Upper lobe of right lung (tissue), 1 donor: Measurements from ENCODE around the gene NFKBIZ. TPM values are rescaled to one million over a fixed set of nuclear protein-coding genes. Genes with fewer than 3 reads are reported as not detected.

Source experiments
- ATAC-seq: fragments of 200-7000 bp; cut with Tn5 transposase; one replicate; pipeline ENCODE4 v1.9.1; 2020; ENCODE audit warnings: mild to moderate bottlenecking, moderate library complexity
- DNase-seq: peaks from one replicate; pipeline ENCODE4 v3.0.0-alpha.2; 2020
- H3K27ac ChIP-seq: fragments of 200-600 bp; one replicate; pipeline ENCODE4 v1.8.0; 2022
- H3K27me3 ChIP-seq: fragments of 200-600 bp; one replicate; pipeline ENCODE4 v1.8.0; 2022; ENCODE audit warnings: mild to moderate bottlenecking
- H3K36me3 ChIP-seq: fragments of 200-600 bp; one replicate; pipeline ENCODE4 v1.8.0; 2022
- H3K4me1 ChIP-seq: fragments of 200-600 bp; one replicate; pipeline ENCODE4 v1.8.0; 2022
- H3K4me3 ChIP-seq: fragments of 200-600 bp; one replicate; pipeline ENCODE4 v1.8.0; 2022; ENCODE audit warnings: mild to moderate bottlenecking
- H3K9me3 ChIP-seq: fragments of 200-600 bp; one replicate; pipeline ENCODE4 v1.8.0; 2022
- CTCF ChIP-seq: fragments of 200-600 bp; IDR thresholded peaks from one replicate; pipeline ENCODE4 v1.8.0; 2022; ENCODE audit warnings: antibody characterized with exemption
- intact Hi-C: fragments of 100-400 bp; cut with DNase I; formaldehyde crosslinking; loops from one replicate; pipeline ENCODE4 v1.11.0; 2022
- total RNA-seq: library from RNA; stranded (reverse); fragmentation: NEBNext Ultra II Directional; extraction: Animal tissue kit (Norgen Biotek cat#: 25700); gene quantifications from one replicate; pipeline ENCODE4 v1.2.1, GENCODE V29; 2021
- donor health status: DM: no; HTN: yes; CAD: no; lungs with severe emphysema.

NFKBIZ gene
- total RNA-seq, 1 donor from 2014 or later = 87.7 TPM

- TF ChIP-seq CTCF = no peak
- DNase-seq (no peak), ATAC-seq (no peak)
- H3K9me3 ChIP-seq = no peaks in the 10 kb centered on the region
- intact Hi-C loops = no loop called here
- no peaks in the 10 kb centered on the region for H3K27me3 ChIP-seq
- peaks cover 14% of the 10 kb centered on the region for H3K4me1 ChIP-seq
- H3K36me3 ChIP-seq = peaks cover 7% of the 10 kb centered on the region
- no peak overlapping the region for H3K27ac ChIP-seq
- no peak overlapping the region for H3K4me3 ChIP-seq
These were observed 42.8 kb upstream of the NFKBIZ start for GRCh38 chr3:101806491-101806890.

GRCh38 chr3:101807888-101808287, 41.4 kb upstream of the NFKBIZ start:
- ATAC-seq (no peak), DNase-seq (no peak)
- no peaks in the 10 kb centered on the region for H3K27me3 ChIP-seq
- H3K4me3 ChIP-seq = no peak overlapping the region
- H3K9me3 ChIP-seq = no peaks in the 10 kb centered on the region
- no peaks in the 10 kb centered on the region for H3K36me3 ChIP-seq
- peaks cover 14% of the 10 kb centered on the region for H3K4me1 ChIP-seq
- no peak for TF ChIP-seq CTCF
- no peak overlapping the region for H3K27ac ChIP-seq
- intact Hi-C loops = no loop called here

- Histone ChIP-seq H3K27ac (peak overlapping the region; percentile 32), H3K4me3 (no peak overlapping the region), H3K36me3 (no peaks in the 10 kb centered on the region), H3K4me1 (peaks cover 11% of the 10 kb centered on the region), H3K27me3 (no peaks in the 10 kb centered on the region), H3K9me3 (no peaks in the 10 kb centered on the region)
- intact Hi-C loops = loop anchor here (5.0 kb wide), 1 partner anchor 418 kb away; no protein-coding TSS in a partner anchor
- TF ChIP-seq CTCF = peak; percentile 77
- DNase-seq (no peak), ATAC-seq (peak; percentile 82)
These were observed 39.9 kb upstream of the NFKBIZ start for GRCh38 chr3:101809178-101810021.

- H3K4me3 ChIP-seq = no peak overlapping the region
- H3K36me3 ChIP-seq = no peaks in the 10 kb centered on the region
- no peaks in the 10 kb centered on the region for H3K27me3 ChIP-seq
- TF ChIP-seq CTCF = no peak
- DNase-seq (no peak), ATAC-seq (no peak)
- intact Hi-C loops = loop anchor here (5.0 kb wide), 1 partner anchor 417 kb away; no protein-coding TSS in a partner anchor
- no peaks in the 10 kb centered on the region for H3K9me3 ChIP-seq
- peaks cover 11% of the 10 kb centered on the region for H3K4me1 ChIP-seq
- peak overlapping the region; percentile 32 for H3K27ac ChIP-seq
These were observed 39.3 kb upstream of the NFKBIZ start for GRCh38 chr3:101810022-101810418.

- no peak for DNase-seq
- Histone ChIP-seq H3K4me1 (peaks cover 11% of the 10 kb centered on the region), H3K27ac (no peak overlapping the region), H3K4me3 (no peak overlapping the region), H3K27me3 (no peaks in the 10 kb centered on the region), H3K9me3 (no peaks in the 10 kb centered on the region), H3K36me3 (no peaks in the 10 kb centered on the region)
- ATAC-seq = no peak
- no peak for TF ChIP-seq CTCF
- intact Hi-C loops = loop anchor here (5.0 kb wide), 1 partner anchor 415 kb away; no protein-coding TSS in a partner anchor
These were observed 37.4 kb upstream of the NFKBIZ start for GRCh38 chr3:101811875-101812274.
